ENCODE data around the gene ZGRF1. TPM values are rescaled to one million over a fixed set of nuclear protein-coding genes. Genes with fewer than 3 reads are reported as not detected.
A peak's percentile ranks its signal among the peaks of the same experiment; 100 is the strongest.
"Not testable (repeated sequence)": the region's sequence is repeated elsewhere in the genome, so short reads cannot be mapped to it uniquely, and the experiment has no call there.

Gene ZGRF1
- total RNA-seq, 1 experiment from 2014 or later = 6.9 TPM

DNA sequence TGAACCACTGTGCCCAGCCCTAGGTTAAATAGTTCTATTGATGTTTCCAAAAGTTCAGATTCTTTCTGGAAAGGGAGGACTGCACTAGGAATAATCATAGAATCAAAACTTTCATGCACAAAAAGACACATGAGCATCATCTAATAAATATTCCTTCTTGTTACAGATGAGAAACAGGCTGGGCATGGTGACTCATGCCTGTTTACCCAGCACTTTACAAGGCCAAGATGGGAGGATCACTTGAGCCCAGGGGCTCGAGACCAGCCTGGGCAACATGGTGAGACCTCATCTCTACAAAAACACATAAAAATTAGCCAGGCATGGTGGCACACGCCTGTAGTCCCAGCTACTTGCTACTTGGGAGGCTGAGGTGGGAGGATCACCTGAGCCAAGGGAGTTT lies 27.9 kb upstream of the ZGRF1 start:
- Mint-ChIP-seq H3K4me3 (ENCODE audit: unreplicated experiment) (no peak overlapping the region), H3K4me1 (ENCODE audit: insufficient read depth, unreplicated experiment) (no peaks in the 10 kb centered on the region), H3K9me3 (ENCODE audit: unreplicated experiment) (no peaks in the 10 kb centered on the region), H3K27ac (ENCODE audit: low read depth, unreplicated experiment) (no peak overlapping the region), H3K36me3 (ENCODE audit: insufficient read depth, unreplicated experiment) (peaks cover 20% of the 10 kb centered on the region), H3K27me3 (ENCODE audit: insufficient read depth, unreplicated experiment) (no peaks in the 10 kb centered on the region)
- ChIA-PET CTCF (no interaction called here), POLR2A (no interaction called here)
- TF ChIP-seq, protein P1, sequence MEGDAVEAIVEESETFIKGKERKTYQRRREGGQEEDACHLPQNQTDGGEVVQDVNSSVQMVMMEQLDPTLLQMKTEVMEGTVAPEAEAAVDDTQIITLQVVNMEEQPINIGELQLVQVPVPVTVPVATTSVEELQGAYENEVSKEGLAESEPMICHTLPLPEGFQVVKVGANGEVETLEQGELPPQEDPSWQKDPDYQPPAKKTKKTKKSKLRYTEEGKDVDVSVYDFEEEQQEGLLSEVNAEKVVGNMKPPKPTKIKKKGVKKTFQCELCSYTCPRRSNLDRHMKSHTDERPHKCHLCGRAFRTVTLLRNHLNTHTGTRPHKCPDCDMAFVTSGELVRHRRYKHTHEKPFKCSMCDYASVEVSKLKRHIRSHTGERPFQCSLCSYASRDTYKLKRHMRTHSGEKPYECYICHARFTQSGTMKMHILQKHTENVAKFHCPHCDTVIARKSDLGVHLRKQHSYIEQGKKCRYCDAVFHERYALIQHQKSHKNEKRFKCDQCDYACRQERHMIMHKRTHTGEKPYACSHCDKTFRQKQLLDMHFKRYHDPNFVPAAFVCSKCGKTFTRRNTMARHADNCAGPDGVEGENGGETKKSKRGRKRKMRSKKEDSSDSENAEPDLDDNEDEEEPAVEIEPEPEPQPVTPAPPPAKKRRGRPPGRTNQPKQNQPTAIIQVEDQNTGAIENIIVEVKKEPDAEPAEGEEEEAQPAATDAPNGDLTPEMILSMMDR (IDR thresholded peaks at IDR 0.05; ENCODE audit: unreplicated experiment) = no peak
- BruUV-seq (replicated peaks) = no TSS peak
- intact Hi-C loops (cut with micrococcal nuclease) = no loop called here
- DNase-seq (ENCODE audit: unreplicated experiment) = peak; percentile 4

DNA sequence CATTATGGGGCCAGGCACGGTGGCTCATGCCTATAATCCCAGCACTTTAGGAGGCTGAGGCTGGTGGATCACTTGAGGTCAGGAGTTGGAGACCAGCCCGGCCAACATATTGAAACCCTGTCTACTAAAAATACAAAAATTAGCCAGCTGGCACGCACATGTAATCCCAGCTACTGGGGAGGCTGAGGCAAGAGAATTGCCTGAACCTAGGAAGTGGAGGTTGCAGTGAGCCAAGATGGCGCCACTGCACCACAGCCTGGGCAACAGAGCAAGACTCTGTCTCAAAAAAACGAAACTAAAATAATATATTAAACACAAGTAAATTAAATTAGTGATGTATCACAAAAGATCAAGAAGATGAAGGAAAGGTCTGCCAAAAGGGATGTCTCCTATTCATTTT lies 19.4 kb upstream of the ZGRF1 start:
- H3K4me1 Mint-ChIP-seq (ENCODE audit: insufficient read depth, unreplicated experiment); DNase-seq (ENCODE audit: unreplicated experiment); BruUV-seq (replicated peaks); H3K4me3 Mint-ChIP-seq (ENCODE audit: unreplicated experiment); H3K27ac Mint-ChIP-seq (ENCODE audit: low read depth, unreplicated experiment); POLR2A ChIA-PET; intact Hi-C loops (cut with micrococcal nuclease); H3K9me3 Mint-ChIP-seq (ENCODE audit: unreplicated experiment); H3K27me3 Mint-ChIP-seq (ENCODE audit: insufficient read depth, unreplicated experiment): not testable (repeated sequence)
- CTCF ChIA-PET = interaction anchor here (0.5 to 0.8 kb wide), 4 partner anchors 13 to 1022 kb away, joined by 3 read pairs; no protein-coding TSS in a partner anchor
- H3K36me3 Mint-ChIP-seq (ENCODE audit: insufficient read depth, unreplicated experiment) = peaks cover 78% of the 10 kb centered on the region

DNA sequence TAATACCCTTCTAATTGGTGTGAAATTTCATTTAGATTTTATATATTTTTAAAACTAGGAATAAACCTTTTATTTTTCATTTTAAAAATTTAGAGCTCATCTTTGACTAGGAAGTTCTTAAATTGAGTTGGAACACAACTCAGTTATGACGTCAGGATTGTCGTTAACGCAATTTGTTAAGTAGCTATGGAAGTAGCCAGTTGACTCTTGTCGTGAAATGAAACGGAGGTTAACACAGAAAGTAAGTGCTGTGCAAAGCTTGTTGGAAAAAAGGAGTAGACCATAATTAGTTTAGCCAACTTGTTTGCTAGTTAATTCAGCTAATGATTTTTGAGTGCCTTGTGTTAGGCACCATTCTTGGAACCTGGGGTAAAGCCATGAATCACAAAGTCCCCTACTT lies 18.6 kb upstream of the ZGRF1 start:
- POLR2A ChIA-PET = interaction anchor here (1.1 kb wide), 1 partner anchor 84 kb away, joined by 3 read pairs; no protein-coding TSS in a partner anchor

DNA sequence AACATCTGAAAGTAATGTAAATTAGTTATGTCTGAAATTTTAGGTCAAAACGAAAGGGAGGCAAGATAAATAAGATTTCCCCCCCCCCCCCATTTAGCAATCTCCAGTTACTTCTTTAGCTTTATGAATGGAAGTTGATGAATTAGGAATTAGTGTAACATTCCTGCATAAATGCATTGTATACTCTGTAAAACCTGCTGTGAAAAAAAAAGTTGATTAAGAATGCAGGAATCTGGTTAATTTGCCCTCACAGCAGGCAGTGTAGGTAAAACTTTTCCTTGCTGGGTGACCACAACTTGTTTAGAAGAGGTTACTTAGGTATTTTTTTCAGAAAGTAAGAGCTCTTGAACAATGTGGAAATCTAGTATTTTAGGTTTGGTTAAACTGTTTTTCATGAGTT lies 15.5 kb upstream of the ZGRF1 start:
- H3K4me1 Mint-ChIP-seq (ENCODE audit: insufficient read depth, unreplicated experiment) = no peaks in the 10 kb centered on the region
- CTCF ChIA-PET = interaction anchor here (0.6 kb wide), 1 partner anchor 413 kb away, joined by 3 read pairs; no protein-coding TSS in a partner anchor
- intact Hi-C loops (cut with micrococcal nuclease) = no loop called here

More for the DNA sequence above, 18.6 kb upstream of the ZGRF1 start:
- TF ChIP-seq, protein P1 (IDR thresholded peaks at IDR 0.05; ENCODE audit: unreplicated experiment) = no peak
- no peak overlapping the region for H3K4me3 Mint-ChIP-seq (ENCODE audit: unreplicated experiment)
- intact Hi-C loops (cut with micrococcal nuclease) = no loop called here
- CTCF ChIA-PET = interaction anchor here (0.5 to 1.2 kb wide), 7 partner anchors 11 to 1023 kb away, joined by 3 to 5 read pairs (median 3); no protein-coding TSS in a partner anchor
- no peak overlapping the region for H3K27ac Mint-ChIP-seq (ENCODE audit: low read depth, unreplicated experiment)
- H3K9me3 Mint-ChIP-seq (ENCODE audit: unreplicated experiment) = no peaks in the 10 kb centered on the region
- H3K27me3 Mint-ChIP-seq (ENCODE audit: insufficient read depth, unreplicated experiment) = no peaks in the 10 kb centered on the region
- H3K36me3 Mint-ChIP-seq (ENCODE audit: insufficient read depth, unreplicated experiment) = peaks cover 80% of the 10 kb centered on the region
- H3K4me1 Mint-ChIP-seq (ENCODE audit: insufficient read depth, unreplicated experiment) = no peaks in the 10 kb centered on the region
- BruUV-seq (replicated peaks) = no TSS peak
- DNase-seq (ENCODE audit: unreplicated experiment) = no peak

More for the DNA sequence above, 15.5 kb upstream of the ZGRF1 start:
- H3K27me3 Mint-ChIP-seq (ENCODE audit: insufficient read depth, unreplicated experiment) = no peaks in the 10 kb centered on the region
- POLR2A ChIA-PET = interaction anchor here (0.6 kb wide), 2 partner anchors 8 to 286 kb away, joined by 3 to 4 read pairs; no protein-coding TSS in a partner anchor
- no peak for DNase-seq (ENCODE audit: unreplicated experiment)
- peaks cover 76% of the 10 kb centered on the region for H3K36me3 Mint-ChIP-seq (ENCODE audit: insufficient read depth, unreplicated experiment)
- no peak overlapping the region for H3K27ac Mint-ChIP-seq (ENCODE audit: low read depth, unreplicated experiment)
- TF ChIP-seq, protein P1 (IDR thresholded peaks at IDR 0.05; ENCODE audit: unreplicated experiment) = no peak
- BruUV-seq (replicated peaks) = no TSS peak
- H3K9me3 Mint-ChIP-seq (ENCODE audit: unreplicated experiment) = no peaks in the 10 kb centered on the region
- no peak overlapping the region for H3K4me3 Mint-ChIP-seq (ENCODE audit: unreplicated experiment)
